ENCODE results near the gene CFHR5. TPM values are rescaled to one million over a fixed set of nuclear protein-coding genes. Genes with fewer than 3 reads are reported as not detected.
"Not testable (repeated sequence)": the region's sequence is repeated elsewhere in the genome, so short reads cannot be mapped to it uniquely, and the experiment has no call there.

The CFHR5 gene
- total RNA-seq, 2 experiments from 2014 or later = not detected

- H3K36me3 Mint-ChIP-seq (ENCODE audit: low read depth); H3K27me3 Mint-ChIP-seq; H3K4me1 Mint-ChIP-seq; H3K27ac Mint-ChIP-seq; H3K9me3 Mint-ChIP-seq; DNase-seq; H3K4me3 Mint-ChIP-seq; CTCF ChIA-PET: not testable (repeated sequence)
- POLR2A ChIA-PET = interaction anchor here (0.5 kb wide), 1 partner anchor 669 kb away, joined by 3 read pairs; no protein-coding TSS in a partner anchor
Measured at GRCh38 chr1:197034631-197035339, 57.4 kb downstream of the CFHR5 start.

- CTCF ChIA-PET = no interaction called here
- Mint-ChIP-seq H3K27ac (no peak overlapping the region), H3K36me3 (ENCODE audit: low read depth) (no peaks in the 10 kb centered on the region), H3K27me3 (peaks cover 2% of the 10 kb centered on the region), H3K9me3 (no peaks in the 10 kb centered on the region), H3K4me3 (no peak overlapping the region), H3K4me1 (peaks cover 3% of the 10 kb centered on the region)
- POLR2A ChIA-PET = no interaction called here
- no peak for DNase-seq
Measured at GRCh38 chr1:197036861-197037260, 59.5 kb downstream of the CFHR5 start.

GRCh38 chr1:197041486-197042353 is 64.4 kb downstream of the CFHR5 start:
- Mint-ChIP-seq H3K4me3 (no peak overlapping the region), H3K4me1 (peaks cover 5% of the 10 kb centered on the region), H3K27ac (no peak overlapping the region), H3K27me3 (peaks cover 13% of the 10 kb centered on the region), H3K36me3 (ENCODE audit: low read depth) (no peaks in the 10 kb centered on the region), H3K9me3 (no peaks in the 10 kb centered on the region)
- DNase-seq = no peak
- CTCF ChIA-PET = no interaction called here
- POLR2A ChIA-PET = no interaction called here

GRCh38 chr1:197042676-197043341 is 65.5 kb downstream of the CFHR5 start:
- CTCF ChIA-PET = interaction anchor here (0.6 kb wide), 1 partner anchor 53 kb away, joined by 3 read pairs; no protein-coding TSS in a partner anchor
- Mint-ChIP-seq H3K4me1 (peaks cover 5% of the 10 kb centered on the region), H3K27me3 (peaks cover 13% of the 10 kb centered on the region), H3K9me3 (no peaks in the 10 kb centered on the region), H3K36me3 (ENCODE audit: low read depth) (no peaks in the 10 kb centered on the region), H3K27ac (no peak overlapping the region), H3K4me3 (no peak overlapping the region)
- POLR2A ChIA-PET = no interaction called here
- DNase-seq = no peak

- no peaks in the 10 kb centered on the region for H3K9me3 Mint-ChIP-seq
- POLR2A ChIA-PET = no interaction called here
- CTCF ChIA-PET = no interaction called here
- H3K4me1 Mint-ChIP-seq = no peaks in the 10 kb centered on the region
- H3K36me3 Mint-ChIP-seq (ENCODE audit: low read depth) = no peaks in the 10 kb centered on the region
- H3K4me3 Mint-ChIP-seq = no peak overlapping the region
- peaks cover 22% of the 10 kb centered on the region for H3K27me3 Mint-ChIP-seq
- no peak for DNase-seq
- H3K27ac Mint-ChIP-seq = no peak overlapping the region
Measured at GRCh38 chr1:197049100-197049499, 71.7 kb downstream of the CFHR5 start.

Other genes with a start within 250 kb of the CFHR5 start
- gene CFHR3, start 202.7 kb upstream of the CFHR5 start, total RNA-seq = not detected
- gene CFHR1, start 157.8 kb upstream of the CFHR5 start, total RNA-seq = not detected
- gene CFHR4, start 89.5 kb upstream of the CFHR5 start, total RNA-seq = not detected
- gene CFHR2, start 33.8 kb upstream of the CFHR5 start, total RNA-seq = not detected
- not detected for gene F13B, start 89.7 kb downstream of the CFHR5 start, total RNA-seq
- gene ASPM, start 169.1 kb downstream of the CFHR5 start, total RNA-seq = 100 to 1,000 TPM in 1 of 2 experiments, 10 to 100 TPM in 1; 92.8 to 104 TPM
- gene ZBTB41, start 223.7 kb downstream of the CFHR5 start, total RNA-seq = 1 to 10 TPM; 6.2 to 7.0 TPM